ENCODE data around the gene WASF1.
"Not testable (repeated sequence)": the region's sequence is repeated elsewhere in the genome, so short reads cannot be mapped to it uniquely, and the experiment has no call there.

WASF1 gene

DNA sequence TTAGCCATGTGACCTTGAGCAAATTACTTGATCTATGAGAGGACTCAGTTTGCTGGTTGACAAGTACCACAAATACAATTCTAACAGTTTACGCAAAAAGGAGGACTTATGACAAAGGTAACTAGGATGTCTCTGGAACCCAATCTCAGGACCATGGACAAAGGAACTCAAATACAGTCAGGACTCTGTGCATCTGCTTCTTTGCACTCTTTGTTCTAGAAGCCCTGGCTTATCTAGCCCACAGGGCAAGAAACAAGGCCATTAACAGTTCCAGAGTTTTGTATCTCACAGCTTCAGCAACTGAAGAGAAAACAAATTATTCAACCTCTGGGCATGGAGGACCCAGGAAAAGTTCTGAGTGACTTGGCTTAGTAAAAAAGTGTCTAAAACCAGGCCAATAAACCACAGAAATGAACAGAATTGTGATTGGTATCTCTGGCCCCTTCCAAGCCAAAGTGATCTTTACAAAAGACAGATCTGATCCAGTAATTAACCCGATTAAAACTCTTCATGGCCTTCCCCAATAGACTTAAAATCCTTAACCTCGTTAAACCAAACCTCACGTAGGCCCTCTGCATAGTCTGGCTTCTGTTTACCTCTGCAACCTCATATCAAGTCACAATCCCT, 5.9 kb downstream of the WASF1 start:
- no peak for DNase-seq (ENCODE audit: low read depth)

DNA sequence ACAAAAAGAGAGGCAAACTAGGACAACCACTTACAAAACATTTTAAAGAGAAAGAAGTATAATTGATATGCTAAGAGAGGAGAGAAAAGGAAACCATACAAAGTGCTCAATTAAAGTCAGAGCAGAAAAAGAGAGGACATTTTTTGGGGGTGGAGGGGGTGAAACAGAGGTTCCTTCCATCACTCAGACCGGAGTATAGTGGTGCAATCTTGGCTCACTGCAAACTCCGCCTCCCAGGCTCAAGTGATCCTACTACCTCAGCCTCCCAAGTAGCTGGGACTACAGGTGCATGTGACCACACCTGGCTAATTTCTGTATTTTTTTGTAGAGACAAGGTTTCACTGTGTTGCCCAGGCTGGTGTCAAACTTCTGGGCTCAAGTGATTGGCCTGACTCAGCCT, 9.4 kb downstream of the WASF1 start:
- DNase-seq (ENCODE audit: low read depth): no peak

DNA sequence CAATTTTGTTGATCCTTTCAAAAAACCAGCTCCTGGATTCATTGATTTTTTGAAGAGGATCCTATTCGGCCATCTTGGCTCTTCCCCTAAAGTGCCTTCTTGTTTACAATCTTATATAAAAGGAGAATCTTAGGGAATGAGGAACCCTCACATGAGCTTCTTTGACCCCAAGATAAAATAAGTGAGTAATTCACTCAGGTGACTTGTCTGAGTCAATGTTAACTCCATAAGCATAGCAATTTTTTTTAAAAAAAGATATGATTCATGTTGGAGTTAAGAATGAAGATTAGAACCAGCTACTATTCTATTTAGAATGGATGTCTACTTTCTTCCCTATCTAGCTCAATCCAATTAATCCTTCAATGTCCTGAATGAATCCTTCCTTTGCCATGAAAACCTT, 21.0 kb downstream of the WASF1 start:
- no peak for DNase-seq (ENCODE audit: low read depth)

DNA sequence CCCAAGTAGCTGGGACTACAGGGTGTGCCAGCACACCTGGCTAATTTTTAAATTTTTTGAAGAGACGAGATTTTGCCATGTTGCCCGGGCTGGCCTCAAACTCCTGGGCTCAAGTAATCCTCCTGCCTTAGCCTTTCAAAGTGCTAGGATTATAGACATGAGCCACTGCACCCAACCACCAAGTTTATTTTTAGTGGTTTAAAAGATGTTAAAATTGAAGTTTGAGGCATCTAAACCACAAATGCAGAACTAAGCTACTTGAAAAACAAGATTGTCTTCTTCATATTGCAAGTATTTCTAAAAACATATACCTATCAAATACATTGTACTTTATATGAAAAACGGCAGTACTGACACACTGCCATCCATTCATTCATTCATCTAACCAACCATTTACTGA, 31.6 kb downstream of the WASF1 start:
- DNase-seq (ENCODE audit: low read depth): no peak

DNA sequence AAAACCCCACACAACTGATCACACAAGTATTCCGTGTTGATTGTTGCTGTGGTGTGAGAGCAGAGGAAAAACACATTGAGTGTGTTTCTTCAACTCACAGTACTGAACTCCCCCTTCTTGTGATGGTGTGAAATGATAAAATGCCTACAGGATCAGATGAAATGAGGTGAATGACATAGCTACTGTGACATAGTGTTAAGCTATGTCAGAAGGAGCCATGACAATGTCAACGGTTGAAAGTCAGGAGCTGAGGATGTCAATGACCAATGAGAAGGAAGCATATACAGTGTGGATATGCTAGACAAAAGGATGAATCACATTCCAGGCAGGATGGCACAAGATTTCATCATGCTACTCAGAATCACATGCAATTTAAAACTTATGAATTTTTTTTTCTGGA, 38.8 kb downstream of the WASF1 start:
- no peak for DNase-seq (ENCODE audit: low read depth)

DNA sequence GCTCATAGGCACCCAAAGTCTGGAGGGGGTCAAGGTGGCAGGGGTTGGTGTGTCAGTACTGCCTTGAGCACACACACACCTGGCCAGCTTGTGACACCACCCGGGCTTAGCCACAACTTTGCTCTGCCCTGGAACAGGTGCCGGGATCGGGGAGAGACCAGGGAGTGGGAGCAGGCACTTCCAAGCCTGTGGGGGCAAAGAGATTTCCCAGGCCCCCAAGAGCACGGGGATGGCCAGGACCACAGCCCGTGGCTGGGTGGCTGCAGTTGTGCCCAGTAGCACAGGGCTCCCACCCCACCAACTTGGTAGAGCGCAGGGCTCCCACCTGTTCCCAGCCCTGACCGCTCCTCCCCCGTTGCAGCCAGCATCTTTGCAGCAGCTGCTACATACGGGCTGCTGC, 40.4 kb downstream of the WASF1 start:
- no peak for DNase-seq (ENCODE audit: low read depth)

DNA sequence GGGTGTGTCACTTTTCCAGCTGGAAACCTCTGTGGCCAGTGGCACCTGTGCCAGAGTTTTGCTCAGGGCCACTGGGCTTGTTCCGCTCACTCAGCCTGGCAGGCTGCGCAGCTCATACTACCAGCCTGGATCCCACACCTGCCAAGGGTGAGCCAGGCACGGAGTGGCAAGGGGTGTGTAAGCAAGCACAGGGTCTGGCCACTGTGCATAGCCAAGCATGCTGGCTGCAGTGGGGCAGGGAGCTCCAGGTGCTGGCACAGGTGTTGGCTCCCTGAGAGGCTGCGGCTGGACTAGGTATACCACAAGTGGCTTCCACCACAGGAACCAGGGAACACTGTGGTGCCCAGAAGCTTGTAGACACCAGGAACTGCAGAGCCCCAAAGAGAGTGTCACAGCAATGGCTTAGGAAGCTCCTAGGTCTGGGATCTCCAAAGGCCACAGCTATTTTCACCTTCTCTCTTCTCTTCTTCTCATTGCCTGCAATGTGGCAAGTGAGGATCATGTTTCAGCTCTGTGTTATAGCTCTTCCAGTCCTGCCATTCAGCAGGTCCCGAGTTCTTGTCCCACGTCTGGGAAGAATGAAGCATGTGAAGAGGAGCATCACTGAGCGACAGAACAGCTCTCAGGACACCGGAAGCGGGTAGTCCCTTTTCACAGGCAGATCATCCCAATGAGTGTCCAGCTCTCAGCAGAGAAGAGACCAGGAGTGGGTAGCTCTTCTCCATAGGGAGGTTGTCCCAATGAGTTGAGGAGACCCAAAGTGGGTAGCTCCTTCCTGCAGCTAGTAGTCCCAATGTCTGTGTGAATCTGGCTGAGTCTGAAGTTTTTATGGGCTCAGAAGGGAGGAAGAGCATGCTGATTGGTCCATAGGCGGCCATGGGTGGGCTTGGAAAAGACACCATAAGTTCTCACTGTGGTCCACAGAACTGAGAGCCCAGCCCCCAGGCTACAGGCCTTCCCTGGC, 41.3 kb downstream of the WASF1 start:
- no peak for DNase-seq (ENCODE audit: low read depth)

DNA sequence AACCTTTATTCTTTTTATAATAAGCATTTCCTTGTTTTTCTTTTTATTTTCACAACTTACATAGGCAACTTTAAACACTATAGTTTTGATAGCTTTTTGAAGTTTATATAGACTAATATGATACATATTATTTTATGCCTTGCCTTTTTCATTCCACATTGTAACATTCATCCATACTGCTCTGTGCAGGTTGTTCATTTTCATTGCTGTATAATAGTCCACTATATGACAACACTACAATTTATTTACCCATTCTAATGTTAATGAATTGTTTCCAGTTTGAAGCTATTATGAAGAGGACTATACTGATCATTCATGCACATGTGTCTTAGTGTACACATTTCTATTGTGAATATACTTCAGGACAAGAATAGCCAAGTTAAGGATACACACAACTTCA, 49.1 kb downstream of the WASF1 start:
- no peak for DNase-seq (ENCODE audit: low read depth)

DNA sequence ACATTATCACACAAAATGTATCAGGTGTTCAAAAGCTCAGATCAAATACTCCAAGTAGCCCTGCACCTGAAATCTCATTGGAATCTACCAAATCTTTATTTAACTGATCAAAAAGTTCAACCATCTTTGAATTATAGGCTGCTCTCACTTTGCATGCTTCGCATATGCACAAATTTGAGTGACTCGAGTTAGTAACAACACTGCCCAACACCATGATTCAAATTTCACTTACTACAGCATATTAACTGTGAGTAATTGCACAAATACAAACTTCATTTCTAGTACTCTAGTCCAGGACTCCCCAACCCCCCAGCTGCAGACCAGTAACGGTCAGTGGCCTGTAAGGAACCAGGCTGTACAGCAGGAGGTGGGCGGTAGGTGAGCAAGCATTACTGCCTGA, 51.1 kb downstream of the WASF1 start:
- DNase-seq (ENCODE audit: low read depth): no peak

DNA sequence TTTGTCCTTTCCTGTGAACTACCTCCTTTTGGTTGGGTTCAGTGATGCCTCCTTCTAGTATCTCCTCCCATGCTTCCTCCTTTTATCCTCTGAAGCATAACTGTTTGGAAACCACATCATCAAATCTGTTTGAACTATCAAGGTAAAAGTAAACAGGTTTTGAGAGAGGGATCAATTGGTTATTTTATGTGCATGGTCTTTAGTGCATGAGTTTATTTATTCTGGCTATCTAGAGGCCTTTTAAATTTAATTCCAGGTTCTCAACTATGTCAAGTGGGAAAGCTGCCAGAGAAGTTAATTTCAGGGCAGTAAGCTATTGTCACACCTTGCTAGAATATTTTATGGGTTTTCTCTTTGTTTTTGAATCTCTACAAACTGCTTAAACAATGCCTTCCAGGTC, 54.1 kb downstream of the WASF1 start:
- DNase-seq (ENCODE audit: low read depth): no peak

DNA sequence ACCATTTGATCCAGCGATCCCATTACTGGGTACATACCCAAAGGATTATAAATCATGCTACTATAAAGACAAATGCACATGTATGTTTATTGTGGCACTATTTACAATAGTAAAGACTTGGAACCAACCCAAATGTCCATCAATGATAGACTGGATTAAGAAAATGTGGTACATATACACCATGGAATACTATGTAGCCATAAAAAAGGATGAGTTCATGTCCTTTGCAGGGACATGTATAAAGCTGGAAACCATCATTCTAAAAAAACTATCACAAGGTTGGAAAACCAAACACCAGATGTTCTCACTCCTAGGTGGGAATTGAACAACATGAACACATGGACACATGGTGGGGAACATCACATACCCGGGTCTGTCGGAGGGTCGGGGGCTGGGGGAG, 57.8 kb downstream of the WASF1 start:
- DNase-seq (ENCODE audit: low read depth): not testable (repeated sequence)

DNA sequence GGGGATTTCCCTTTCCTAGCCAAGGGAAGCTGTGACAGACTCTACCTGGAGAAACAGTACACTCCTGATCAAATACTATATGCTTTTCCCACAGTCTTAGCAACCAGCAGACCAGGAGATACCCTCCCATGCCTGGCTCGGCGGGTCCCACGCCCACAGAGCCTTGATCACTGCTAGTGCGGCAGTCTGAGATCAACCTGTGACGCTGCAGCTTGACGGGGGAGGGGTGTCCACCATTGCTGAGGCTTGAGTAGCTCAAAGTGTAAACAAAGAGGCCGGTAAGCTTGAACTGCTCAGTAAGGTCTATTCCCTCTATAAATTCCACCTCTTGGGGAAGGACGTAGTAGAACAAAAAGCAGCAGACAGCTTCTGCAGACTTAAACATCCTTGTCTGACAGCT, 63.2 kb downstream of the WASF1 start:
- DNase-seq (ENCODE audit: low read depth): no peak

DNA sequence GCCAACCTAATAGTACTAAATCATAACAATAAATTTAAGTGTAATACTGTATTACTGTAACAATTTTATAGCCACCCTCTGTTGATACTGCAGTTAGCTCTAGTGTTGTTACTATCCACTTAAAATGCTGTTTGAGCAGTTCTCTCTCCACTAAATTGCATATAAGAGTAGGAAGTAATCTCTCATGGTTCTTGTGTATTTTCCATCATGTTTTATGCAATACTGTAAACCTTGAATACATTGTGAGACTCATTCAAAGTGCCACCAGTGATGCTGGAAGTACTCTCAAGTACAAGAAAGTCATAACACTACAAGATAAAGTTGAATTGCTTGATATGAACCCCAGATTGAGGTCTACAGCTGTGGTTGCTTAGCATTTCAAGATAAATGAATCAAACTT, 65.5 kb downstream of the WASF1 start:
- DNase-seq (ENCODE audit: low read depth): no peak

DNA sequence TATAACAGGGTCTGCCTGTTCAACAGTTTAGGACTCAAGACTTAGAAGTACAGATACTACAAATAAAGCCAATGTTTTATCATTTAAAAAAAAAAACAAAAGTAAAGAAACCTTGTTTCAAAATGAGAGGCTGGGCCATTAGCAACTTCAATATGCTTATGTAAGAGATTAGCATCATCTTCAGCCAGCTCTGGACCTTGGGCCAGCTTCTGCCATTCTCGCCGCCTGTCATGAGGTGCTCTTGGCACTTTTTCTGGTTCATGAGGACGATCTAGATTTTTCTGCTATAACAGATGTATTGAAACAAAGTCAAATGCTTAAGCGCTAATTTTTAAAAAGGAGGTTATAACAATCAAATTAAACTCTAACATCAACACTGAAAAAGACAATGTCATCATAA, 74.2 kb downstream of the WASF1 start:
- DNase-seq (ENCODE audit: low read depth): no peak

DNA sequence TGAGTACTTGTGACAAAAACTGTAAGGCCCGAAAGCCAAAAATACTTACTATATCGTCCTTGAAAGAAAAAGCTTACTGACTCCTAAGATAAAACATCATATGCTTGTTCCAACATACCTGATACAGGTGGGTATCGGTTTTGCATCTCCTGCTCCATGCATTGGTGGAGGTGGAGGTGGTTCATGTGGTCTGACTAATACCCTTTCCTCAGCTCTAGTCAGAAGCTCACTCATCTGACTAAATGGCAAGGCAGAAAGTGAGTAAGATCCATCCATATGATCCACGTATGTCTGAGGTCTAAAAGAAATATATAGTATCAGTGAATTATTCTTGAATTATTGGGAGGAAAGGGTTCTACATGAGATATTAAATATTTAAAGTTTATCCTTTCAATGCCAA, 76.2 kb downstream of the WASF1 start:
- no peak for DNase-seq (ENCODE audit: low read depth)

DNA sequence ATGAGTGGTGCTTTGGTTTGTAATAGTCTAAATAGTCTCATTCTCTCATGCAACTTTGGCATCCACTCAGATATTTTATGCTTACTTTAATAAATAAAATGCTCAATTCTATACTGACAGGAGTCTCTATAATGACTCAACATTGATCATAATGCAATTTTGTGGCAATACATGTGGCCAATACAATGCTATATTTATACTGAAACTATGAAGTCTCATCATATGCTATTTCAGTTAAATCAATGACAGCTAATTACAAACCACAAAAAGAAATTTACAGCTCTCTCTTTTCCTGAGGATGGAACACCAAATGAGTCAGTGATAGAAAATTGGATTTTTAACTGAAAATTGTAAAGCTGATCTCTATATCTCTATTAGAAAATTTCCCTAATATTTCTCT, 77.1 kb downstream of the WASF1 start:
- no peak for DNase-seq (ENCODE audit: low read depth)

DNA sequence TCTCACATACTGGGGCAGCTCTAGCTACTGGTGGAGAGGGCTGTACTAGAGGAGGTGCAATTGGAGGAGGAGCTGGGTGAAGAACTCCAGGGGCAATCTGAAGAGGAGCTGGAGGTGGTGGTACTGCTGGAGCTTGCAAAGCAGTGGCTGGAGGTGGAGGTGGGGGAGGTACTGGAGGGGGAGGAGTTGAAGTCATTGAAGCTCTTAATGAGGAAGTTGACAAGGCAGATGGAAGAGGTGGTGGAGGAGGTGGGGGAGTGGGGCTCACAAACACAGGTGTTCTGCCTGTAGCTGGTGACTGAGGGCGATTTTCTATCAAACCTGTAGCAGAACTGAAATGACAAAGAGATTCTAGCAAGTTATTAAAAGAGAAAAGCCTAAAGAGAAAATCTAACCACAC, 77.6 kb downstream of the WASF1 start:
- DNase-seq (ENCODE audit: low read depth): no peak

DNA sequence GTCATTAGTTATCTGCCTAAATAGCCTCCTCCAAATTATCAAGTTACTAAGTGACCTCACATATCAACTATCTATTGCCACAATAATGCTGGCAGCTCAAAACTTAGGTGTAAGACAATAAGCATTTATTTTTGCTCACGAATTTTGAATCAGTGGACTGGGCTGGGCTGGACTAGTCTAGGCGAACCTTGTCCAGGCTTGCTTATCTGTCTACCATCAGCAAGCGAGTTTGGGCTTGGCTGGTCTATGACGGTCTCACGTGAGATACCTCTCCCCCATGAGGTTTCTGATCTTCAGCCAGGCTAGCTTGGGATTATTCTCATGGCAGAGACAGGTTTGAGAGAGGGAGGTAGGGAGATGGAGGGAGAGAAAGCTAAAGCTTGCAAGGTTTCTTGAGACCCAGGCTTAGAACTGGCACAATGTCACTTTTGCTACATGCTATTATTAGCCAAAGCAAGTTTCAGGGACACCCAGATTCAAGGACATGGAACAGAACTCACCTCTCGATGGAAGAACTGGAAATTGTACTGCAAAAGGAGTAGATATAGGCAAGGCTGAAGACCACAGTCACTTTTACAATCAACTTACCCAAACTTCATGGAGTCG, 80.9 kb downstream of the WASF1 start:
- DNase-seq (ENCODE audit: low read depth): no peak

DNA sequence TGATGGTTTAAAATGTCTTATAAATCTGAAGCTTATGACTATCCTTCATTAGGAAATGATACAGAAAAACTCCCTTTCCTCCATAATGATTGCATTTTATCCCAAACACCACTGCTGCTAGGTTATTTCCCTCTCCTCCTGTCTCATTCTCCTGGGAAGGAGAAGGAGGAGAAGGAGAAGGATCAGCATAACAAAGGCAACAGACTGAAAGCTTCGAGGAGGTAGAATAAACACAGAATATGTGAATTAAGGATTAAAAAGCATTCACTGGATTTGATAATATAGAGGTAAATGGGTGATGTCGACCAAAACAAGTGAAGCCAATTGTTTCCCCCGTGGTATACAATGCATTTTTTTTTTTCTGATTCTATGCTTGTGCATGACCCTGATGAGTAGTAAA, 82.0 kb downstream of the WASF1 start:
- no peak for DNase-seq (ENCODE audit: low read depth)

DNA sequence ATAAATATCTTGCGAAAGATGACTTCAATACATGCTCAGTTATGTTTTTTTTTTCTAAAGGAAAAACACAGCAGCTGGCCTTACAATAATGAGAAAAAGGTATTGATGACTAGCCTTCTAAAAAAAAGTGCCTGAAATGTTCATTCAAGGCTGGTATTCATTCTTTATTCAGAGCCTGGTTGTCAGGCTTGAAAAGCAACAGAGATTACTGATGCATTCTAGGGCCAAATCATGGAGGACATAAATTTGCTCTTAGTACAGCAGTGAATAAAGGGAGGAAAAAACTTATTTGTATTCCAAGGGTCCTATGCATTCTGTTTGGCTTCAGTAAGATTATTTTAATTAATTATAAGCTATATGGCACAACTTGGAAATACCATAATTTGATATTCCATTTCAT, 83.5 kb downstream of the WASF1 start:
- DNase-seq (ENCODE audit: low read depth): no peak

DNA sequence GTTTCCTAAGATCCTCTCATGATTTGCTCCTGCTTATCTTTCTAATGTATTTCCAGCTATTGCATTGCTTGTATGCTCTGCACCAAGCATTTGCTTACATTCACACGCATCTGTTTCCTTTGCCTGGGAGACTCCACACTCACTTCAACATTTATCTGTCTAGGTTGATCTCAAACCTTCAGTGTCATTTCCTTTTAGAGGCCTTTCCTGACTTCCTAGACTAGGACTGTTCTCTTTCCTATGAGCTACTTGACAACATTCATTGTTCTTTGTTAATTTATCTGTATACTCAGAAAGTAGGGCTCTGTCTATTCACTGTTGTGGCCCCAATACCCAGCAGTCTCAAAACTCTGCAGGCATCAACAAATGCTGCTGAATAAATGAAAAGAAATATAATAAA, 84.4 kb downstream of the WASF1 start:
- DNase-seq (ENCODE audit: low read depth): no peak

DNA sequence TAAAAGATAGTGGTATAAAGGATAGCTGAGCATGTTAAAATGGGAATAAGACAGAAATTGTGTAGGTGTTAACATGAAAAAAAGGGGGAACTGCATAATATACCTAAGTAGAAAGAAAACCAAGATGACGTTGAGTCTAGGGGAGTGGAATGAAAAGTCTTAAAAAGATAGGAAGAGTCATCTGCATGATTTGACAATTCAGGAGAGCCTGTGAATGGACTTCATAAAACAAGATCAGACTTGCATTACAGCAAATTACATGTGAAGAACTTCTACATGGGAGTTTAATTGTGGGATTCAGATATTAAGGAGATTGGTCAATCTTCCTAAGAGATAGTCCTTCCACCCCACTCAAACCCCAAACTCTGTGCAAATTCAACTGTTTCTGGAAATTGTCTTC, 85.5 kb downstream of the WASF1 start:
- no peak for DNase-seq (ENCODE audit: low read depth)

DNA sequence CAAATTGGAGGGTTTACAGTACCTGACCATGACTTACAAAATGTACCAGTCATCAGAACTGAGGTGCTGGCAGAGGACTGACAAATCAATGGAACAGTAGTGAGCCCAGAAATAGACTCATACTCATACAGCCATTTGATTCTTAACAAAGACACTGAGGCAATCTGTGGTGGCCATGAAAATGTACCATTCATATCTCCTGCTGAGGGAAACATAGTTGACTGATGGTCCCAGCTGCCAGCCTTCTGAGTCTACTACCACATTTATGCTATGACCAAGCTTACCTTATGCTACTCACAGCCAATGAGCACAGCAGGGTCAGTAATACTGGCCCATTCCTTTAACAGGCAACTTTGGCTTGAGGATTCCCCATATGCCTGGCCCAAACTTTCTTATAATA, 88.6 kb downstream of the WASF1 start:
- no peak for DNase-seq (ENCODE audit: low read depth)

Data from CMK (cell line).